Epithelial cell of proximal tubule (primary cell): ENCODE results near the gene PIGH. TPM values are rescaled to one million over a fixed set of nuclear protein-coding genes. Genes with fewer than 3 reads are reported as not detected.

Experiments used
- DNase-seq: peaks from one replicate; pipeline ENCODE4 v3.0.0-alpha.2; 2011; ENCODE audit warnings: low read depth
- H3K4me3 ChIP-seq: 2 replicates; pipeline ENCODE4 v1.5.1; 2011; ENCODE audit warnings: low read depth, mild to moderate bottlenecking, low read length
- CTCF ChIP-seq: conservative IDR thresholded peaks from 2 replicates; pipeline ENCODE4 v1.5.1; 2012; ENCODE audit warnings: low read depth, mild to moderate bottlenecking, low read length
- total RNA-seq: library from RNA; depleted of rRNA; stranded (reverse); fragments of >200 nt; gene quantifications from 2 replicates; pipeline ENCODE4 v1.2.3, GENCODE V29; 2015

Gene PIGH
- total RNA-seq, 1 donor from 2014 or later = 13.9 TPM

GRCh38 chr14:67586369-67586768 is 13.7 kb downstream of the PIGH start:
- no peak for TF ChIP-seq CTCF
- no peak overlapping the region for H3K4me3 ChIP-seq
- DNase-seq = no peak

DNA sequence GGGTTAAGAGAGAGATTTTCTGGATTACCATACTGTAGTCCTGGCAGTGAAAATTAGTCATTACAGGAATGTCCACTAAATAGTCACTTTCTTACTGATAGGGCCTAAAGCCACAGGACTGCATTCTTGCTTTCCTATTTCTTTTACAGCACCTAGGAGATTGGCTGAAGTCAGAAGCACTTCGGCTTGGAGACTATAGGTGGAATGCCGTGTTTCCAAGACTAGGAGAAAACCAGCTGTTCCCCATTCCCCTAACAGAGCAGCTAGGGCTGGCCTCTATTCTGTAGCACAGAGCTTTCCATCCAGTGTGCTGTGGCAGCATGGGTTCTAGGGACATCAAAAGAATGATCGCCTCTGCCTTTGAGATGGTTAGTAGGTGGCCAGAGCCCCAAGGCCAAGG is 15.1 kb downstream of the PIGH start:
- H3K4me3 ChIP-seq = no peak overlapping the region
- TF ChIP-seq CTCF = no peak
- no peak for DNase-seq

DNA sequence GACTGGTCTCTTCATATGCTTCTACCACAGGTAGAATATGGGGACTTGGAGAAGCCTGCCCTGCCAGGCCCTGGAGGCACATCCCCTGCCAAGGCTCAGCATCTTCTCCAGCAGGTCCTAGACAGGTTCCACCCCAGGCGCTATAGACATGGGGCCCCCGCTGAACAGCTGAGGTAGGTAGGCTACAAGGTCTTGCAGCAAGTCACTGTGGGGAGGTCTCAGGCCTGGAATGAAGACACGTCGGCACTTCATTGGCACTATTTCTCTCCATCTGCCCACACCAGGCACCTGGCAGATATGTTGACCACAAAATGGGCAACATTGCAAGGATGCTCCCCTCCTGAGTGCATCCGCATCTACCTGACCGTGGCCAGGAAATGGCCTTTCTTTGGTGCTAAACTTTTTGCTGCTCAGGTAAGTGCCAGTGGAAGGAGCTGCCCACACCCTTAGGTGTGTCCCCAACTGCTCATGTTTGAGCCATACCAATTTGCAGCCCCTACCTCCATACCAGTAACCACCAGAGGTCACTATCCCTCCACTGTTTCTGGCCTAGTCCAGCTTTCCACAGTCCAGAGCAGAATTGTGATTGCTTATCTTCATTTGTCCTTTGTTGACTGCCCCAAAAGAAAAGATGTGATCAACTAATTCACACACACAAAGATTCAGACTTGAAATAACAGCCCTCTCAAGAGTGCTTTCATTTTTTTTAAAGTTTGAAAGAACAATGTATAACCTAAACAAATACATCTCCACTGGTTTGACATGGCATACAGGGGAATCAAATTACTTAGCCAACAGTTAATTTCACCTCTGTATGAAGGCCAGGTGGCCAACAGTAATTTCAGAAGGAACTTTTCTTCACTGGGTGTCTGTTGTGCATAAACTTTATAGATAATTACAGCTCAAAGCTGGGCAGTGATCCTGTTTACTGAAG is 16.1 kb downstream of the PIGH start:
- TF ChIP-seq CTCF = peak; percentile 90
- DNase-seq = no peak
- H3K4me3 ChIP-seq = no peak overlapping the region

DNA sequence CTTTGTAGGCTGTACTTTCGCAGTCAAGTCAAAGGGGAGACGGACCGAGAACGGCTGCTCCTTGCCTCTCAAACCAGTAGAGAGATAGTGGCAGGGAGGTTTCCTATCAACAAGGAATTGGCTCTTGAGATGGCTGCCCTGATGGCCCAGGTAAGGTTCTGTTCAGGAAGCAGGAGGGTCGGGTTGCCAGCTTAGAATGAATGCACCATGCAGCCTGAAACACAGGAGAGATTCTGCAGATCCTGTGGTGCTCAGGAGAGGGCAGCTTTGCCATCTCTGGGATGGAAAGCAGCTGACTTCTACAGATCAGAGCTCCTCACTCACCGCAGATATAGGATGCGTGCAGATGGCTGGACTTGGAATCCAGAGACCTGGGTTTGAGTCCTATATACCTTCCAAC is 18.0 kb downstream of the PIGH start:
- TF ChIP-seq CTCF = no peak
- no peak overlapping the region for H3K4me3 ChIP-seq
- no peak for DNase-seq

- DNase-seq = no peak
- H3K4me3 ChIP-seq = no peak overlapping the region
- TF ChIP-seq CTCF = no peak
These were observed 18.4 kb downstream of the PIGH start for GRCh38 chr14:67581643-67582042.

GRCh38 chr14:67580336-67581171 is 19.5 kb downstream of the PIGH start:
- H3K4me3 ChIP-seq = no peak overlapping the region
- DNase-seq = no peak
- peak; percentile 19 for TF ChIP-seq CTCF
